OCI-LY1 (cell line): Measurements from ENCODE around the gene CLN6.
A peak's percentile ranks its signal among the peaks of the same experiment; 100 is the strongest.

Experiments
- H2AFZ ChIP-seq: fragments of 200-600 bp; sonication (generic), shearing (Covaris generic); 2 replicates; pipeline ENCODE4 v1.6.0; 2014; ENCODE audit warnings: antibody characterized with exemption, mild to moderate bottlenecking, low read length
- H3F3A ChIP-seq: fragments of 200-600 bp; sonication (generic), shearing (Covaris generic); 2 replicates; pipeline ENCODE4 v1.6.0; 2014; ENCODE audit warnings: mild to moderate bottlenecking, antibody characterized with exemption, low read length, moderate library complexity; ENCODE audit not compliant: insufficient read depth
- H3K27ac ChIP-seq: fragments of 200-600 bp; sonication (generic); 2 replicates; pipeline ENCODE4 v1.5.1; 2014; ENCODE audit warnings: low read length, mixed run types, mild to moderate bottlenecking, low read depth; ENCODE audit not compliant: poor library complexity, severe bottlenecking
- H3K27me3 ChIP-seq: fragments of 200-600 bp; sonication (generic); 2 replicates; pipeline ENCODE4 v1.6.0; 2014; ENCODE audit warnings: antibody characterized with exemption, mild to moderate bottlenecking, low read length, moderate library complexity; ENCODE audit not compliant: insufficient read depth
- H3K36me3 ChIP-seq: fragments of 200-600 bp; sonication (generic); 2 replicates; pipeline ENCODE4 v1.6.1; 2014; ENCODE audit warnings: mild to moderate bottlenecking, antibody characterized with exemption, low read length, moderate library complexity, mixed read lengths; ENCODE audit not compliant: insufficient read depth
- H3K4me1 ChIP-seq: fragments of 200-600 bp; sonication (generic); 2 replicates; pipeline ENCODE4 v1.5.1; 2014; ENCODE audit warnings: mild to moderate bottlenecking, low read length, moderate library complexity; ENCODE audit not compliant: insufficient read depth, severe bottlenecking
- H3K4me2 ChIP-seq: fragments of 200-600 bp; sonication (generic), shearing (Covaris generic); 2 replicates; pipeline ENCODE4 v1.6.1; 2014; ENCODE audit warnings: low read length
- H3K4me3 ChIP-seq: fragments of 200-600 bp; sonication (generic); 2 replicates; pipeline ENCODE4 v1.5.1; 2014; ENCODE audit warnings: low read length, low read depth, mild to moderate bottlenecking, mixed read lengths; ENCODE audit not compliant: poor library complexity, severe bottlenecking
- H3K79me2 ChIP-seq: fragments of 200-600 bp; shearing (Covaris generic); 2 replicates; pipeline ENCODE4 v1.6.1; 2016; ENCODE audit warnings: mixed run types, low read length, mixed read lengths; ENCODE audit not compliant: insufficient read depth
- H3K9ac ChIP-seq: fragments of 200-600 bp; sonication (generic), shearing (Covaris generic); 2 replicates; pipeline ENCODE4 v1.6.1; 2014; ENCODE audit warnings: mild to moderate bottlenecking, low read length, mixed read lengths
- H3K9me2 ChIP-seq: fragments of 200-600 bp; sonication (generic), shearing (Covaris generic); 2 replicates; pipeline ENCODE4 v1.6.1; 2014; ENCODE audit warnings: low read depth, mild to moderate bottlenecking, low read length, mixed read lengths
- H3K9me3 ChIP-seq: fragments of 200-600 bp; shearing (Covaris generic); 2 replicates; pipeline ENCODE4 v1.6.1; 2014; ENCODE audit warnings: low read length, mixed read lengths
- H4K20me1 ChIP-seq: fragments of 200-600 bp; sonication (generic), shearing (Covaris generic); 2 replicates; pipeline ENCODE4 v1.6.0; 2016; ENCODE audit warnings: mild to moderate bottlenecking, low read length; ENCODE audit not compliant: insufficient read depth
- EZH2 ChIP-seq: fragments of 200-600 bp; sonication (generic), shearing (Covaris generic); IDR thresholded peaks from 2 replicates; pipeline ENCODE4 v1.8.0; 2017; ENCODE audit warnings: borderline replicate concordance, mixed run types, mild to moderate bottlenecking, antibody characterized with exemption, low read length, moderate library complexity, mixed read lengths
- TF ChIP-seq, protein P1 (sequence below): fragments of 200-600 bp; sonication (generic), shearing (Covaris generic); IDR thresholded peaks from 2 replicates; pipeline ENCODE4 v1.5.1; 2017; ENCODE audit warnings: mild to moderate bottlenecking, antibody characterized with exemption, low read length, moderate library complexity, mixed read lengths

Gene CLN6

DNA sequence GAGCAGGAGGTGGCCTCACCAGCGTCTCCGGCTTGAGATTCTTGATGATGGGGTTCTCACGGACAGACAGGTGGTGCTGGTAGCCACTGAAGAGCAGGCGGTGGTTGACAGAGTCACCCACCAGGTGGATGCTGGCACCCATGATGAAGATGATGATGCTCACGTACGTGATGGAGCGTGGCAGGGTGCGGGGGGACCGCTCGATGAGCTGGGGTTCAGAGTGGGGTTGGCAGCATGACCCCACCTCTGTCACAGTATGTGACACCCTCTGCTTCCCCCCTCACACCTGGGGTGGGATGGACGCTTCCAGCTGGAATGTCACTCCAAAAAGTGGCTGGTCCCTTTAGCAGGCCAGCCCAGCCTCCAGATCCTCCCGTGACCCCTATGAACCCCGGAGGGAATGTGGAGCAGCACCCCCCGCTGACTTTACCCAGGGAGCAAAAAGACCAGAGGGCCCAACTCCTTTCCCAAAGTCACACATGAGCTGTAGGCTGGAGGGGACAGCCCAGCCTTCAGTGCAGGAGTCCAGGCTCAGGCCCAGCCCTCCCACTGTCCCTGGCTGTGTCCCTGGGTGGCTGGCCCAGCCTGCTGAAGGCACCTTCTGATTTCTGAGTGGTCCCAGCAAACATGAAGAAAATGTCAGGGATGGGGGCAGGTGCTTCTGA is 17.7 kb downstream of the CLN6 start:
- no peaks in the 10 kb centered on the region for H3K9me3 ChIP-seq
- H3F3A ChIP-seq = no peaks in the 10 kb centered on the region
- no peak overlapping the region for H3K9ac ChIP-seq
- no peak overlapping the region for H2AFZ ChIP-seq
- H3K27me3 ChIP-seq = no peaks in the 10 kb centered on the region
- peaks cover 26% of the 10 kb centered on the region; the same call in 1 of the 2 replicates for H3K36me3 ChIP-seq
- H3K79me2 ChIP-seq = no peaks in the 10 kb centered on the region
- H4K20me1 ChIP-seq = no peaks in the 10 kb centered on the region
- TF ChIP-seq, protein P1, sequence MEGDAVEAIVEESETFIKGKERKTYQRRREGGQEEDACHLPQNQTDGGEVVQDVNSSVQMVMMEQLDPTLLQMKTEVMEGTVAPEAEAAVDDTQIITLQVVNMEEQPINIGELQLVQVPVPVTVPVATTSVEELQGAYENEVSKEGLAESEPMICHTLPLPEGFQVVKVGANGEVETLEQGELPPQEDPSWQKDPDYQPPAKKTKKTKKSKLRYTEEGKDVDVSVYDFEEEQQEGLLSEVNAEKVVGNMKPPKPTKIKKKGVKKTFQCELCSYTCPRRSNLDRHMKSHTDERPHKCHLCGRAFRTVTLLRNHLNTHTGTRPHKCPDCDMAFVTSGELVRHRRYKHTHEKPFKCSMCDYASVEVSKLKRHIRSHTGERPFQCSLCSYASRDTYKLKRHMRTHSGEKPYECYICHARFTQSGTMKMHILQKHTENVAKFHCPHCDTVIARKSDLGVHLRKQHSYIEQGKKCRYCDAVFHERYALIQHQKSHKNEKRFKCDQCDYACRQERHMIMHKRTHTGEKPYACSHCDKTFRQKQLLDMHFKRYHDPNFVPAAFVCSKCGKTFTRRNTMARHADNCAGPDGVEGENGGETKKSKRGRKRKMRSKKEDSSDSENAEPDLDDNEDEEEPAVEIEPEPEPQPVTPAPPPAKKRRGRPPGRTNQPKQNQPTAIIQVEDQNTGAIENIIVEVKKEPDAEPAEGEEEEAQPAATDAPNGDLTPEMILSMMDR = no peak
- no peak for TF ChIP-seq EZH2
- no peak overlapping the region for H3K27ac ChIP-seq
- no peak overlapping the region for H3K4me3 ChIP-seq
- no peaks in the 10 kb centered on the region for H3K9me2 ChIP-seq
- H3K4me2 ChIP-seq = no peak overlapping the region
- peaks cover 34% of the 10 kb centered on the region for H3K4me1 ChIP-seq

DNA sequence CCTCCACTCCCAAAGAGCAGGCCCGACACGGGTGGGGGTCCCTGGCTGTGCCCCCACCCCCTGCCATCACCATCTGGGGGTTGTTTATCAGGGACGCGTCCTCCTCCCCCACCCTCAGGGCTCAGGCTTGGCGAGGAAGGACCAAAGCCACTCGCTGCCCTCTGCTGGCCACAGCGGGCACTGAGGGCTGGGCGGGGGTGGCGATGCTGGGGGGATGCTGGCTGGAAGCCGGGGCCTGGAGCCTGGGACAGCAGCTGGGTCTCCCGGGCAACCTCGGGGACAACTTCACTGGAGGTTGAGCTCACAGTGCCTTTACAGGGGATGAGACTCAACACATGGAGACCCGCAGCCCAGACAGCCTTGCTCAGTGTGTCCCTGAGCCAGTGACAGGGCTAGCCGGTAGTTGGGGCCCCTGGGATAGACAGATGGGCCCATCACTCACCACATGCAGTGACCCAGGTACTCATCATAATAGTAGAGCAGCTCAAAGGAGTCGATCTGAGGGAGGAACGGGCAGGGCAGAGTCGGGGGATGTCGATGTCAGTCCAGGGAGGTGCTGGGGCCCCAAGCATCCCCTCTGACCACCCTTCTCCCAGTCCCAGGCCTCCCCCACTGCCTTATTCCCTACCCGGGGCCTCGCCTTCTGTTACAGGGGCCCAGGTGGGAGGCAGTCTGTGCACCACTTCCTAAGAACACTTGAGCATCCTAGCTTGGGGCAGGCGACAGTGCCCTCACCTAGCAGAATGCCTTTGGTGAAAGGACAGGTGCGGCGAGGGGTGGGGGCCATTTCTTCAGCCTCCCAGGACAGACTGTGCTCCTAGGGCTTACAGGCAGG is 18.5 kb downstream of the CLN6 start:
- peaks cover 19% of the 10 kb centered on the region; the same call in 1 of the 2 replicates for H3K36me3 ChIP-seq
- H3K27ac ChIP-seq = peak overlapping the region; percentile 71
- no peaks in the 10 kb centered on the region for H3K9me2 ChIP-seq
- peak overlapping the region; percentile 23; the same call in 1 of the 2 replicates for H3K4me2 ChIP-seq
- TF ChIP-seq EZH2 = no peak
- TF ChIP-seq, protein P1 = peak; percentile 75
- no peaks in the 10 kb centered on the region for H3K79me2 ChIP-seq
- H3K4me1 ChIP-seq = peaks cover 34% of the 10 kb centered on the region
- H3K27me3 ChIP-seq = no peaks in the 10 kb centered on the region
- H3F3A ChIP-seq = no peaks in the 10 kb centered on the region
- H2AFZ ChIP-seq = no peak overlapping the region
- no peaks in the 10 kb centered on the region for H4K20me1 ChIP-seq
- peak overlapping the region; percentile 42; the same call in 1 of the 2 replicates for H3K9ac ChIP-seq
- H3K4me3 ChIP-seq = no peak overlapping the region
- no peaks in the 10 kb centered on the region for H3K9me3 ChIP-seq

DNA sequence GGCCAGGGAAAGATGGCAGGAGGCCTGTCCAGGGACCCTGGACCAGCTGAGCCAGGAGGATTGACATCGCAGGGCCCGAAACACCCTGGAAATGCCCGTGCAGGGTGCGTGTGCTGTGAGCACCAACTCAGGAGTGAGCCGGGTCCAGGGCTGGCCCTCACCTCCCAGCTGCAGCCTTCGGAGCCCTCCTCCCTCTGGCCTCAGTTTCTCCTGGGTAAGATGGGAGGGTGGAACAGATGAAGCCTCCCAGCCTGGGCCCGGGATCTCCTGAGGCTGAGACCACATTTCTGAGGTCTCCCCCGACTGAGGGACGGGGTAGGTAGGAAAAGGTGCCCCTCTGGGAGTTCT is 19.1 kb downstream of the CLN6 start:
- H3K9me2 ChIP-seq = no peaks in the 10 kb centered on the region
- H3K79me2 ChIP-seq = no peaks in the 10 kb centered on the region
- no peaks in the 10 kb centered on the region for H3K9me3 ChIP-seq
- H3K9ac ChIP-seq = peak overlapping the region; percentile 42; the same call in 1 of the 2 replicates
- H3F3A ChIP-seq = no peaks in the 10 kb centered on the region
- peak overlapping the region; percentile 71 for H3K27ac ChIP-seq
- H3K4me2 ChIP-seq = peak overlapping the region; percentile 23; the same call in 1 of the 2 replicates
- no peak for TF ChIP-seq EZH2
- TF ChIP-seq, protein P1 = no peak
- peaks cover 34% of the 10 kb centered on the region for H3K4me1 ChIP-seq
- no peaks in the 10 kb centered on the region for H3K27me3 ChIP-seq
- H2AFZ ChIP-seq = no peak overlapping the region
- peaks cover 14% of the 10 kb centered on the region; the same call in 1 of the 2 replicates for H3K36me3 ChIP-seq
- H4K20me1 ChIP-seq = no peaks in the 10 kb centered on the region
- H3K4me3 ChIP-seq = no peak overlapping the region
